Esophagus muscularis mucosa (tissue), 3 donors: Measurements from ENCODE around the gene CYP46A1.
"Not testable (repeated sequence)": the region's sequence is repeated elsewhere in the genome, so short reads cannot be mapped to it uniquely, and the experiment has no call there.

ENCODE experiments used
- CTCF ChIP-seq, 3 experiments: fragments of 200-600 bp in 2 of 3; fragments of 450-650 bp in 1 of 3; sonication (generic) in 2 of 3; IDR thresholded peaks; one replicate each; pipeline ENCODE4 v1.5.1; 2017 to 2019; ENCODE audit warnings: antibody characterized with exemption in 3 of 3, mild to moderate bottlenecking in 2 of 3, moderate library complexity in 1 of 3
- EP300 ChIP-seq: sonication (generic); formaldehyde crosslinking; IDR thresholded peaks from one replicate; pipeline ENCODE4 v1.6.1; 2017; ENCODE audit warnings: antibody characterized with exemption

DNA sequence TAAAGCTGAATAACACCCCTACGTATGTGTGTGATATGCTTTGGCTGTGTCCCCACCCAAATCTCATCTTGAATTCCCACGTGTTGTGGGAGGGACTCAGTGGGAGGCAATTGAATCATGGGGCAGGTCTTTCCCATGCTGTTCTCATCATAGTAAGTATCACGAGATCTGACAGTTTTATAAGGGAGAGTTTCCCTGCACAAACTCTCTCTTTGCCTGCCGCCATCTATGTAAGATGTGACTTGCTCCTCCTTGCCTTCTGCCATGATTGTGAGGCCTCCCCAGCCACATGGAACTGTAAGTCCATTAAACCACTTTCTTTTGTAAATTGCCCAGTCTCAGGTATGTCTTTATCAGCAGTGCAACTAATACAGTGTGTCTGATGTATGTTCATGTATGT is 78.8 kb downstream of the CYP46A1 start:
- not testable (repeated sequence) for TF ChIP-seq CTCF (IDR thresholded peaks at IDR 0.05); EP300
